WI38 (cell line): ENCODE data around the gene MYF6.
"Not testable (repeated sequence)": the region's sequence is repeated elsewhere in the genome, so short reads cannot be mapped to it uniquely, and the experiment has no call there.

Experiments used
- H3K4me3 ChIP-seq: 2 replicates; pipeline ENCODE4 v1.5.1; 2011; ENCODE audit warnings: low read depth, mild to moderate bottlenecking, control low read depth, low read length
- TF ChIP-seq, protein P1 (sequence below): IDR thresholded peaks from 2 replicates; pipeline ENCODE4 v1.5.1; 2012; ENCODE audit warnings: low read depth, mild to moderate bottlenecking, control low read depth, low read length

The MYF6 gene

DNA sequence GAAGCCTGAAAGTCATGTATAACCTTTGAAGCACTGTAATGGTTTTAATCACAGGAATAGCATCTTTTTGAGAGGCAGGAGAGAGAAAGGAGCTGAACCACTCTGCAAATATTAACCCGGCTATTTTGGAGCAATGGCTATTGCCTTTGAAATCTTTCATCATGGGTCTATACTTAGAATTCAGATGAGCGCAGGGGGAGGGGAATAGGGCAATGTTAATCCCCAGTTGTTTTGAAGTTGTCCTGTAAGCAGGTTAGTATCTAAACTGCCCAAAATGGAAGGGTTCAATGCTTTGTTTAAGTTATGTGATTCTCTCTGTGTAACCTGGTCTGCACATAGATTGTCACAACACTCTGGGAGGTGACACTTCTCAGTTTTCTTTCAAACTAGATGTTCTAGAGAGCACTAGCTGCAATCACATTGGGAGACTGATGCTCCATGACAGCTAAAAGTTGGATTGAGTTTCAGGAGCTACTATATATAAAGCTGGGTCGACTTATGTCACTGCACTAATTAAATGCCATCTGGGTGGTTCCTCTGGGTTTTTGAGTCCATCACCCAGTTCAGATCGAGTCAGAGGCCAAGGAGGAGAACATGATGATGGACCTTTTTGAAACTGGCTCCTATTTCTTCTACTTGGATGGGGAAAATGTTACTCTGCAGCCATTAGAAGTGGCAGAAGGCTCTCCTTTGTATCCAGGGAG lies at the start of gene MYF6:
TSS of gene MYF6 (plus strand) at position 509 of the 704 bp plus-strand sequence. CDS start at position 595, 86 bp downstream.
- no peak within 1 kb of the TSS for H3K4me3 ChIP-seq
- TF ChIP-seq, protein P1, sequence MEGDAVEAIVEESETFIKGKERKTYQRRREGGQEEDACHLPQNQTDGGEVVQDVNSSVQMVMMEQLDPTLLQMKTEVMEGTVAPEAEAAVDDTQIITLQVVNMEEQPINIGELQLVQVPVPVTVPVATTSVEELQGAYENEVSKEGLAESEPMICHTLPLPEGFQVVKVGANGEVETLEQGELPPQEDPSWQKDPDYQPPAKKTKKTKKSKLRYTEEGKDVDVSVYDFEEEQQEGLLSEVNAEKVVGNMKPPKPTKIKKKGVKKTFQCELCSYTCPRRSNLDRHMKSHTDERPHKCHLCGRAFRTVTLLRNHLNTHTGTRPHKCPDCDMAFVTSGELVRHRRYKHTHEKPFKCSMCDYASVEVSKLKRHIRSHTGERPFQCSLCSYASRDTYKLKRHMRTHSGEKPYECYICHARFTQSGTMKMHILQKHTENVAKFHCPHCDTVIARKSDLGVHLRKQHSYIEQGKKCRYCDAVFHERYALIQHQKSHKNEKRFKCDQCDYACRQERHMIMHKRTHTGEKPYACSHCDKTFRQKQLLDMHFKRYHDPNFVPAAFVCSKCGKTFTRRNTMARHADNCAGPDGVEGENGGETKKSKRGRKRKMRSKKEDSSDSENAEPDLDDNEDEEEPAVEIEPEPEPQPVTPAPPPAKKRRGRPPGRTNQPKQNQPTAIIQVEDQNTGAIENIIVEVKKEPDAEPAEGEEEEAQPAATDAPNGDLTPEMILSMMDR, result no peak

DNA sequence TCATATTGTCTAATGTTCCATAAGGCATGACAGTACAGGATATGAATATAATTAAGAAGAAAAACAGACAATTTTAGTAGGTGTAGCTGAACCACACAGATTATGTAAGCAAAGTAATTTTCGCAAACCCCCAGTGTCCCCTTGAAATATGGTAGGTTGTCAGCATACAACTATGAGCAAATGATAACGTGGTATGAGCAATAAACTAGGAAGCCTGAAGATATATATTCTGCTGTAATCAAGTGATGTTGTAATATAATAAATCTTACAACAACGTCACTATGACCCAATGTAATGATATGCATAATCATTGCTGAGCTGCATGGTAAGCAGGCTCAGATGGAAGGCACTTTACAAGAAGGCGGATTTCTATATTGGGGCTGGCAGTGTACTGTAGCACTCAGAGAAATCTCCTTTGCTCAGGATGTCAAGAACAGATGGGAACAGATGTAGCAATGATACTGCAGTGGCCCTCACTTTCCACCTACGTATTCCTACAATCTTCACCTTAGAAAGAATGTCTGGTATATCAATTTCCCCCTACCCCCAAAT lies 47.8 kb upstream of the MYF6 start:
- TF ChIP-seq, protein P1, result no peak

DNA sequence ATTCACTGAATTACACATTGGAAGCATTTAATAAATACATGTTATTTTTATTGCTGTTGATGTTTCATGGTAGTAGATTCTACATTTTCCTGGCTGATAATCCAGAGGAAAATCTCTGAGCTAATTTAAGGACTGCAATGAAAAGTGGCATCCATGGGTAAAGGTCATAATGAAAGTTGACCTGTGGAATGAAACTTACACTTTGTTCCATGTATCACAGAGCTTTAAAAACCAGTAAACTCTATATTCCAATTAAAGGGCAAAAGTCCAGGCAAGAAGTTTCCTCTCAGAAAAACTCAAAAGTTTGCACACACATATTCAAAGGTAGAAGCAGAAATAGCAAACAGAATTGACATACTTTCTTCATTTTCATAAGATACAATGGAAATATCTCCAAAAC lies 44.8 kb upstream of the MYF6 start:
- TF ChIP-seq, protein P1, result no peak
- no peak overlapping the region for H3K4me3 ChIP-seq

More for the DNA sequence above, 47.8 kb upstream of the MYF6 start:
- no peak overlapping the region for H3K4me3 ChIP-seq

DNA sequence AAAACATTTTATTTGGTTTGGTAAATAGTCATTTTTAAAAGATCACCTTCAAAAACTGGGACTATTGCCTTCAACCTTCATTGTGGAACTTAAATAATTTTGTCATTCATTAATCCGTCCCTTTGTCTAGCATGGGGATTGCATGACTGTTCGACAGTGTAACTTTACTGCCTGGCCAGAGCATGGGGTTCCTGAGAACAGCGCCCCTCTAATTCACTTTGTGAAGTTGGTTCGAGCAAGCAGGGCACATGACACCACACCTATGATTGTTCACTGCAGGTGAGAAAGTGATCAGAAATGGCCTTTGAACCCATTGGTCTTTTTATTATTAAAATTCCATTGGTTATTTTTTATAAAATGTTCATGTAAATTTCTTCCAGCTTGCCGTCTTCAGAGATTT lies 37.2 kb upstream of the MYF6 start:
- TF ChIP-seq, protein P1, result no peak
- H3K4me3 ChIP-seq, result no peak overlapping the region

DNA sequence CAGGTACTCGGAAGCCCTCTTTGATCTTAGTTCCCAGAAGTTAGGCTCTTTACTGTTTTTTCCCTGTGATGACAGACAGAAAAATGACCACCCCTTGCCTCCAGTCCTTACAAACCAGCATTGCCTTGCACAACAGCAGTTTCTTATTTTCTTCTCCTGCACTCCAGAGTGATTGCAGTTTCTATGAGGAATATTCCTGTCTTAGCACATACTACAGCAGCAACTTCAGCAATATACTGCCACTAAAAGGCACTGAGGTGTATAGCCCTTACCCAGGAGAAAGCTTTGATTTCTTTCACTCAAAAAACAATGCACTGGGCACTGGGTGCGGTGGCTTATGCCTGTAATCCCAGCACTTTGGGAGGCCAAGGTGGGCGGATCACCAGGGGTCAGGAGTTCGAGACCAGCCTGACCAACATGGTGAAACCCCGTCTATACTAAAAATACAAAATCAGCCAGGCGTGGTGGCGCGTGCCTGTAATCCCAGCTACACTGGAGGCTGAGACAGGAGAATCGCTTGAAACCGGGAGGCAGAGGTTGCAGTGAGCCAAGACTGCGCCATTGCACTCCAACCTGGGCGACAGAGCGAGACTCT lies 31.3 kb upstream of the MYF6 start:
- H3K4me3 ChIP-seq, result not testable (repeated sequence)

DNA sequence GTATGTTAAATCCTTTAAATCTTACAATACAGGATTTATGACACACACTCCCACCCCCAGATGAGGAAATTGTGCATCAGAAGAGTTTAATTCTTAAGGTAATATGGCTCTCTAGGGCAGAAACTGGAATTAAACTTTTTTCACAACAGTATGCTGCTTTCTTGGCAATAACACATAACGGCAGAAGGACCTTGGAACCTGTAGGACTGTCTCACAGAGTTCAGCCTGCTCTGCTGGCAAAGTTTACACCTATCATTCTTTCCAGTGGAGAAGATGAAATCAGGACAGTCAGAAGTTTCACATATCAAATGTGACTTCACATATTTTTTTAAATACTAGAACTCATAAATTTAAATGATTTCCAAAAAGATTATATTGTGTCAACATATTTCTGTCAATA lies 30.6 kb upstream of the MYF6 start:
- TF ChIP-seq, protein P1, result no peak
- no peak overlapping the region for H3K4me3 ChIP-seq

DNA sequence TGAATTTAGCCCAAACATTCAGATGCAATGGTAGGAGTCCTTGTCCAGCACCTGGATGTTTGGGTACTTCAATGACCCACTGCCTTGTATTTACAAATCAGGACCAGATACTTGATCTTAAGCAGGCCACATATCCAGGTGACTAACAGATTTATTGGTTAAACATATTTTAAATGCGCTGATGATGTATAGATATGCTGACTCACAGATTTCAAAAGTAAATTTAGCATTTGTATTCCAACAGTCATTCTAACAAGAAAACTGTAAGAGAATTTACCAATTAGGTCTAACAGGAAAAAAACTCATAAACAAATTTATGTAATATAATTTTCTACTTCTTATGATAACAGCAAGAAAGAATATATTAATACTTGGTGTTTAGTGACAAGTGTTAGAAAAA lies 29.4 kb upstream of the MYF6 start:
- H3K4me3 ChIP-seq, result no peak overlapping the region
- TF ChIP-seq, protein P1, result no peak
